ENCODE results near the gene MSL3B.

MSL3B gene

DNA sequence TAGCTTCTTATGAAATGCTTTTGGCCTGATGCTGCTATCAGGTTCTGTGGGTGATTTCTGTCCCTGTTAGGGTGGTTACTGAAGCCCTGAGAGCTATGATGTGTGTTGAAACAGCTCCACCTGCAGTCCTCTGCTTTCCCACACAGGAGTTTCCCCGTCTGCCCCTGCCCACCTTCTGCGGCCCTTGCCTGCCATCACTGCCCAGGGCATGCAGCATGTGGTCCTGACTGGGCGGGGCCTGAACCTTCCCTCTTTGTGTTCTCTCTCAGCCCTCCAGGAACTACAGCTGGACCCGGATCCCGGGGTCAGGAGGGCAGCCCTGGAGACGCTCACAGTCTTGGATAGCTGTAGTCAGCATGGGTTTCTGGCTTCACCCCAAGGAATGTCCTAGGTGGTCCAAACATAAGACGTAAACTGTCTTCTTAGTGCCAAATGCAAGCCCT is 35.3 kb downstream of the MSL3B start:
- Histone ChIP-seq H3K4me1 (ENCODE audit: insufficient read depth, low read length) (no peaks in the 10 kb centered on the region), H3K9ac (ENCODE audit: low read depth, low read length) (no peak overlapping the region), H3K9me3 (ENCODE audit: control insufficient read depth, insufficient read depth, low read length) (no peaks in the 10 kb centered on the region), H3K36me3 (ENCODE audit: insufficient read depth, low read length) (peaks cover 14% of the 10 kb centered on the region)

DNA sequence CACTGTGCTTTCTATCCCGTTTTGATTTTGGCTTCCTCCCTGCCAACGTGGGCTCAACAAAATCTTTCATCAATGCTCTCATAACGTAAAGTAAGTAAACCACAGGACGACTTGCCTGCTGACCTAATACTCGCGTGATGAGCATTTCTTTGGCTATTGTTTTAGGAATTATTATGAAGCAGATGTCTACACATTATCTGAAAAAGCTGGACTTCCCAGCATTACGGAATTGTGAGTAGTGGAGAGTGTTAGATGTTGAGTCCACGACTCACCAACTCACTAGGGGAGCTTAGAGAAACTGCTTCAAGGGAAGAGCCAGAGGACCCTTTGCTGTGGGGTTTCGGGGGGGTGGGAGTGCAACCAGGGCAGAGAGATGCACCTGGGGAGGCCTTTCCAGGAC is 35.8 kb downstream of the MSL3B start:
- H3K9me3 ChIP-seq (ENCODE audit: control insufficient read depth, insufficient read depth, low read length), result no peaks in the 10 kb centered on the region
- H3K9ac ChIP-seq (ENCODE audit: low read depth, low read length), result no peak overlapping the region
- H3K36me3 ChIP-seq (ENCODE audit: insufficient read depth, low read length), result peaks cover 10% of the 10 kb centered on the region
- no peaks in the 10 kb centered on the region for H3K4me1 ChIP-seq (ENCODE audit: insufficient read depth, low read length)

DNA sequence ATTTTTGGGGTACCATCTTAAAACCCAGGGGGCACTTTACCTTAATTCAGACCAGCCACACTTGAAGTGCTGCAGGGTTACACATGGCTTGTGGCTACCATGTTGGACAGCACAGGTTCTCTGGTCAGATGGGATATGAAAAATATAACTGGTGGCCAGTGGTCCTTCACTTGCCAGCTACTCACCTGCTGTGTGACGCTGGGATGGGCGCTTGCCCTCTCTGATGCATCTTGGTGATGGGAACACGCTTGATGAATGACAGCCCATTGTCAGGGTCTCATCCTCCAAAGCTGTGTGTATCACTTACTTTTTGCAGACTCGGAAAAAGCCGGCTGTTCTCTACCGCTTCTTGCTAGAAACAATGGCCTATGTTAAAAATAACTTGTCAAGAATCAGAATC is 36.3 kb downstream of the MSL3B start:
- Histone ChIP-seq H3K36me3 (ENCODE audit: insufficient read depth, low read length) (peaks cover 6% of the 10 kb centered on the region), H3K9ac (ENCODE audit: low read depth, low read length) (no peak overlapping the region), H3K9me3 (ENCODE audit: control insufficient read depth, insufficient read depth, low read length) (no peaks in the 10 kb centered on the region), H3K4me1 (ENCODE audit: insufficient read depth, low read length) (no peaks in the 10 kb centered on the region)

DNA sequence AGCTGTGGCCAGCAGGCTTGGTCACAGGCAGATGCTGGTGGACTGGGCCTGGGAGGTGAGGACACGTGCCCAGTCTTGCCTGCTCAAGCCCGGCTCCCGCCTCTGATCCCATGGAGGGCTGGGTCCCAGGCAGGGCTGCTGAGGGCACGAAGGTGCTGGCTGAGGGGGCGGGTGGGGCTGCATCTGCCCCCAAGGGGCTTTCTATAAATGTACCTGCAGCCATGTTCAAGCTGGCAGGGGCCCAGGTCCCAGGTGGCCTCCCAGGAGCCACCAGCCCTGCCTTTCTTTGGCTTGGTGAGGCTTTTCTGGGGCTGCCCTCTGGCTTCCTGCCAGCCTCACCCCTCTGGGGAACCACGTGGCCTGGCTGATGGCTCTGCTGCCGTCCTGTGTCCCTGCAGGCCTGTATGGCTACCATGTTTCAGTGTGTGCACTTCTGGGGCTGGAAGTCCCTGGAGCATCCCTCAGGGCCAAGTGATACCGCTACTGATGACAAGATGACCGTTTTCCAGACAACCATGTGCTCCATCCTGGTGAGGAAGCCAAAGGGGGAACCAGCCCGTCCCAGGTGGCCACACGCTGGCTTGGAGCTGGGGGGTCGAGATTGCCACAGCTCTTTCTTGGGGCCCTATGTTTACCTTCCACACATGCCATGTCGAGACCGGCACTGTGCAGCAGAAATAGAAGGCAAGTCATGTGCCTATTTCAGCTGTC is 37.0 kb downstream of the MSL3B start:
- no peak overlapping the region for H3K9ac ChIP-seq (ENCODE audit: low read depth, low read length)
- no peaks in the 10 kb centered on the region for H3K9me3 ChIP-seq (ENCODE audit: control insufficient read depth, insufficient read depth, low read length)
- no peaks in the 10 kb centered on the region for H3K4me1 ChIP-seq (ENCODE audit: insufficient read depth, low read length)
- H3K36me3 ChIP-seq (ENCODE audit: insufficient read depth, low read length), result peaks cover 6% of the 10 kb centered on the region

DNA sequence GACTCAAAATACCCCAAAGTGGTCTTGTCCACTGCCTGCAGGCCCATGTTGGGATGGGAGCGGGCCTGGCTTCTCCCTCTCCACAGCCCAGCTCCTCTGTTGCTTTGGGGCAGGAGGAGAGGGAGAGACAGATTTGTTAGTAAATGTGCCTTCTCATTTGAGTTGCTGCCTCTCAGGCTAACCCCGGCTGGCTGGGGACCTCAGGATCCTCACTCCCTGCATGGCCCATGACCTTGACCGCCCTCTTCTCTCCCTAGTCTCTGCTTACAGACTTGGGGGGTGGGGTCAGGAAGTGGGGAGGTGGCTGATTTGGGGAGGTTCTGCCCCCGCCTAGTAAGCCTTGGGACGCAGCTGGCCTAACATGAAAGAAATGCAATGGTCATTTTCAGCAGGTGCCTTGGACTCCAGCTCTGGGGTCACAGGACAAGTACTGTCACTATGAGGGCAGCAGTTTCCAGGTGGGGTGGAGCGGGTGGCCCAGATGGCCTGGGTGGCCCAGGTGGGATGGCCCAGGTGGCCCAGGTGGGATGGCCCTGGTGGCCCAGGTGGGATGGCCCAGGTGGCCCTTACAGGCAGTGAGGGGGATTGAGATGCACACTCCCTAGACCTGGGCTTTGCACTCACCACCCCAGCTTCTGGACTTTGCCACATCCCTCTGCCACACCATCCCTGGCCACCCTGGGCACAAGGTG is 37.9 kb downstream of the MSL3B start:
- peaks cover 4% of the 10 kb centered on the region; the same call in 1 of the 2 replicates for H3K36me3 ChIP-seq (ENCODE audit: insufficient read depth, low read length)
- H3K9me3 ChIP-seq (ENCODE audit: control insufficient read depth, insufficient read depth, low read length), result no peaks in the 10 kb centered on the region
- H3K4me1 ChIP-seq (ENCODE audit: insufficient read depth, low read length), result no peaks in the 10 kb centered on the region
- H3K9ac ChIP-seq (ENCODE audit: low read depth, low read length), result no peak overlapping the region

DNA sequence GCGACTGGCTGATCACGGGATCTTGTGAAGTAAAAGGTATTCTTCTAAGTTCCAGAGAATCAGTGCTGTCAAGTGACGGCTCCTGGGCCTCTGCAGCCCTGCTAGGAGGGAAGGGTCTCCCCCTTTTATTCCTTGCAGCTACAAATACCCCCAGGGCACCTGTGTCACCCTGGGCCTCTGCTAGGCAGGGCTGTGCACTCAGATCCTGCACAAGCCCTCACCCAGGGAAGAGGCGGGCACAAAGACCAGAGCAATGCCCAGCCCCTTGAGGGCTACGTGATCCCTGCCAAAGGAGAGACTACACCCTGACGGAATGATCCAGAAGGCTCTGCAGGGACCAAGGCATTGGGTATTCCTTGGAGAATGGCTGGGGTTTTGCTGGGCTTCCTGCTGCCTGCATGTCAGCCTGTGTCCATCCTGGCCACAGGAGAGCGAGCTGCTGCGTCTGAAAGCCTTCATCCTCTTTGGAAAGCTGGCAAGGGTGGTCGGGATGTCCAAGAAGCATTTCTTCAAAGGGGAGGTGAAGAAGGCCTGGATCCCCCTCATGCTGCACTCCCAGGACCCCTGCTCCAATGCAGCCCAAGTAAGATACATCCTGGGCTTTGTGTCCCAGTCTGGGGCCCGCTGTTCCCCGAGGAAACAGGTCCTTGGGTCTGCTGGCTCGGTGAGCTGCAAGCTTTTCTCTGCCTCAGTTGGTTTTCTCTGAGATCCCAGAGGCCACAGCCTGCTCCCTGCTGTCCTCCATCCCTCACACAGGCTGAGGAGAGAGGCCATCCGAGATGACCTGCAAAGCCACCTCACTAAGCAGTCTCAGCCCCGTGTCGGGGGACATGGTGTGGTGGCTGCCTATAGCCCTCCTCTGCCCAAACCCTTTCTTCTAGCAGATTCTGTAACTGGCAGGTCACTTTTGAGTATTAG is 38.7 kb downstream of the MSL3B start:
- no peaks in the 10 kb centered on the region for H3K4me1 ChIP-seq (ENCODE audit: insufficient read depth, low read length)
- no peaks in the 10 kb centered on the region; the same call in 1 of the 2 replicates for H3K36me3 ChIP-seq (ENCODE audit: insufficient read depth, low read length)
- no peaks in the 10 kb centered on the region for H3K9me3 ChIP-seq (ENCODE audit: control insufficient read depth, insufficient read depth, low read length)
- H3K9ac ChIP-seq (ENCODE audit: low read depth, low read length), result no peak overlapping the region

DNA sequence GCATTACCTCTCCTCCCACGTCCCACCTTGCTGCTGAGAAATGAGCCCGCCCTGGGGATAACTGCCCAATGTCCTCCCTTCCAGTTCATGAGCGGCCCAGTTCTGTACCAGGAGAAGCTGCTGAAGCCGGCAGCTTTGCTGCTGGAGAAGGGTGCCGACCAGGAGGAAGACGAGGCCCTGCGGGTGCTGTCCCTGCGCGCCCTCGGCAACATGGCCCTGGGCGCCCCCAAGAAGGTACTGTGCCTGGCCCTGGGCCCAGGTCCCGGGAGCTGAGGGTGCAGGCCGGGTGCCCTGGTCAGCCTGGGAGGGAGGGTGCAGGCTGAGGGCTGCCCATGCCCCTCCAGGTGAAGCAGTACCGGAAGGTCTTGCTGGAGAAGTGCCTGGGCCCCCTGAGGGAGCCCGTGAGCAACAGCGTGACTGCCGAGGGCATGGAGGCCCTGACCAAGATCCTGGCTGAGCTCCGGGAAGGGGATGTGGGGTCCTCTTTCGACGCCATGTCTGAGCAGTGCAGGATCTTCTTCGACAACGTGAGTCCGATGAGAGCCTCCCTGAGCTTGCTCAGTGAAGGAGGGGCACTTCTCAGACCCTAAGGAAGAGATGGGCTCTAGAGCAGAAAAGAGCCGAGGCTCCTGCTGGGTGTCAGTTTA is 39.5 kb downstream of the MSL3B start:
- Histone ChIP-seq H3K4me1 (ENCODE audit: insufficient read depth, low read length) (no peaks in the 10 kb centered on the region), H3K9ac (ENCODE audit: low read depth, low read length) (no peak overlapping the region), H3K36me3 (ENCODE audit: insufficient read depth, low read length) (no peaks in the 10 kb centered on the region), H3K9me3 (ENCODE audit: control insufficient read depth, insufficient read depth, low read length) (no peaks in the 10 kb centered on the region)

DNA sequence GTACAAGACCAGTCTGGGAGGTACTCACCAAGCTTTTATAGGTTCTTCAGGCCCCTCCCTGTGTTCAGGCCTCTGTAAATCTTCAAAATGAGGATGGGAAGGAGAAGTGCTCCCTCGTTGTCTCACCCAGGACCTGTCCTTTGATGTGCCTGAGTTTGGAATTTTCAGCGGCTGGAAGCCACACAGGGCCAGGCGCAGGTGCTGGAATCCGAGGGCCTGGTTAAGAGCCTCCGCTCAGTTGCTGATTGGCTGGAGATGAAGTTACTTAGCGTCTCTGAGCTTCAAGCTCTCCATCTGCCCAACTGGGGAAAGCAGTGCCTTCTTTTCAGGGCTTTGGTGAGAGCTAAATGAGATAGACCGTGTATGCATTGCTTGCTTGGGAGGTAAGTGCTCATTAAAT is 43.8 kb downstream of the MSL3B start:
- Histone ChIP-seq H3K9me3 (ENCODE audit: control insufficient read depth, insufficient read depth, low read length) (no peaks in the 10 kb centered on the region), H3K4me1 (ENCODE audit: insufficient read depth, low read length) (no peaks in the 10 kb centered on the region), H3K9ac (ENCODE audit: low read depth, low read length) (no peak overlapping the region), H3K36me3 (ENCODE audit: insufficient read depth, low read length) (no peaks in the 10 kb centered on the region)

DNA sequence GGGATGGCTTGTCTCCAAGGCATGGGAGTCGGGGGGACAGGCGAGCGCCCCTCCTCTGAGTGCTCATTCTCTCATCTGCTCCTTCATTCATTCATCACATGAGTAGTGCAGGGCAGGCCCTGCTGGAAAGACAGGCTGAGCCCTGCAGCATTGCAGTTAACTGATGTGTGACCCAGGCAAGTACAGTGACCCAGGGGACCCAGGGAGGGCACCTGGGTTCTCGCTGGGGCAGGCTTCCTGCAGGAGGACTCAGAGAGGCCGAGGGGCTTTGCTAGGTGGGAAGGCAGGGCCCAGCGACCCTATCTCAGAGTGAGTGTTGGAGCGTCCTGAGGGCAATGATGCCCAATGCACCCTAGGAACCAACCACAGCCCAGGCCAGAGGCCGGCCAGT is 44.5 kb downstream of the MSL3B start:
- Histone ChIP-seq H3K9me3 (ENCODE audit: control insufficient read depth, insufficient read depth, low read length) (no peaks in the 10 kb centered on the region), H3K4me1 (ENCODE audit: insufficient read depth, low read length) (no peaks in the 10 kb centered on the region), H3K9ac (ENCODE audit: low read depth, low read length) (no peak overlapping the region), H3K36me3 (ENCODE audit: insufficient read depth, low read length) (no peaks in the 10 kb centered on the region)

DNA sequence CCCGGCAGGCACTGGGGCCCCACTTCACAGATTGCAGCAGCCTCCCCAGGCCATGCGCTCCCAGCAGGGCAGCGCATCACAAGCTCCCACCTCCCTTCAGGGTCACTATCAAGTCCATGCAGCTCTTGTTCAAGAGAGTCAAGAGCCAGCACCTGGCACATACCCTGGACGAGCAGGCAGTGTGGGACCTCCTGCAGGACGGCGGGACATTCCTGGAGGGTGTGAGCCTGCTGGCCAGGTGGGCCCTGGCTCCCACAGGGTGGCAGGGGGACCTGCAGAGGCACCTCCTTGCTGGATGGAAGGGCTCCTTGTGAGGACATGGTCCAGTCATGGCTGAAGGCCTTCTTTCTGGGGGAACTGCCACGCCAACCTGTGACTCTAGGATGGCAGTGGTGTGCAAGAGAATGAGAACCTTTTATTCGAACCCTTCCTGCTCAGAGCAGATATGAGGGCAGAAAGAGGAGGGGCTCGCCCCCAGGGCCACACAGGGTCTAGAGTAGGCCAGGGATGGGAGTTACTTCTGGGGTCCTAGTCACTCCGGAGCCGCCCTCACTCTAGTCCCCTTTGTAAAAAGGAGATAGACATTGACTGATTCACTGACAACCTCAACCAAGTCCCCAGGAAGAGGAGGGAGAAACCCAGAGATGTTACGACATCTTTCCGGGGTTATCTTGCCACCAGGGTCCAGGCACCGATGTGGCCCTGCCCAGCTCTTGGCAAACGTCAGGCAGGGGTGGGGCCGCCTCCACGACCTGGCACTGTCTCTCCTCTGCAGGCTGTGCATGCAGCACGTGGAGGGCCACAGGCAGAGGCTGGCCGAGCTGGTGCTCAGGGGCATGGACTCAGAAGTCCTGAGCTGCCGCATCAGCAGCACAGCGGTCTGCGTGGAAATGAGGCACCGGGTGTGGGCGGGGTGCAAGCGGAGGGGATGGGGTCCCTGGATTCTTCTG is 45.1 kb downstream of the MSL3B start:
- H3K36me3 ChIP-seq (ENCODE audit: insufficient read depth, low read length), result no peaks in the 10 kb centered on the region
- no peak overlapping the region for H3K9ac ChIP-seq (ENCODE audit: low read depth, low read length)
- no peaks in the 10 kb centered on the region for H3K4me1 ChIP-seq (ENCODE audit: insufficient read depth, low read length)
- H3K9me3 ChIP-seq (ENCODE audit: control insufficient read depth, insufficient read depth, low read length), result no peaks in the 10 kb centered on the region

DNA sequence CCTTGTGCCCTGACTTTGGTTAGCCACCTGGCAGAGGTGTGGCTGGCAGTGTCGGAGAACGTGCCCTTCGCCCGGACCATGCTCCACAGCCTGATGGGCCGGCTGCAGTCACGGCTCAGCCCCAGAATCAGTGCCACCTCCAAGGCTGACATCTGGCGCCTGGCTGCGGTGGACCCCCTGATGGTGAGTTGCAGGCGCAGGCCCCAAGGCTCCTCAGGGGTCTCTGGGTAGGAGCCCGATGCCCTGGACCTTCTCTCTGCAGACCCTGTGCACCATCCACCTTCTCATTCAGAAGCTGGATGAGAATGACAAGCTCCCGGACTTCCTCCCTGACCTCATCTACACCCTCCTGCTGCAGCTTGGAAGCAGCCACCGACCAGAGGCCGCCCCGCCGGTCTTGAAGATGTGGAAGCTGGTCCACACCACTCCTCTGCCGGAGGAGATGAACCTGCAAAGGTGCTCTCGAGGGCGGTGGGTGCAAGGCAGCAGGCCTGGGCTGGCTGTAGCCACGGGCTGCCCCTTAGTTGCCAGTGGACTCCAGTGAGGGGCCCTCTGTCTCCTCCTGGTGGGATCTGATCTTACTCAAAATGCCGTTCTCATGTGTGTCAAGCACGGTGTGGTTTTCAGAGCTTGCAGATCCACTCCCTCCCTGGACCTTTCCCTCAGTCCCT is 46.0 kb downstream of the MSL3B start:
- Histone ChIP-seq H3K36me3 (ENCODE audit: insufficient read depth, low read length) (no peaks in the 10 kb centered on the region), H3K4me1 (ENCODE audit: insufficient read depth, low read length) (no peaks in the 10 kb centered on the region), H3K9me3 (ENCODE audit: control insufficient read depth, insufficient read depth, low read length) (no peaks in the 10 kb centered on the region), H3K9ac (ENCODE audit: low read depth, low read length) (no peak overlapping the region)

DNA sequence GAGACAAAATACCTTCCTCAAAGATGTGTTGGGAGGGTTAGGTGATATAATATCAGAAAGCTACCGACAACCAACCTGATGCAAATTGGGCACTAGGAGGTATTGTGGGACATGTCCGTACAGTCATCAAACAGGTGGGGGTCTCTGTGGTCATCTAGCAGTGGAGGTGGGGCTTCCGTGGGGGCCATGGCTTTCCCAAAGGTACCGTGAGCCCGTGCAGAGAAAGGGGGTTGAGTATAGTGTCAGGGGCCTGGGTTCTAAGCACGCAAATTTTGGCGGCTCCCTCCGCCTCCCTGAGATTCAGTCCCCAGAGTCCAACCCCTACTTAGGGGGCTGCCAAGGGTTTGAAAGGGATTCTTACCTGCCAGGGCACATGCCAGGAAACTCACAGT is 46.5 kb downstream of the MSL3B start:
- H3K36me3 ChIP-seq (ENCODE audit: insufficient read depth, low read length), result no peaks in the 10 kb centered on the region
- no peaks in the 10 kb centered on the region for H3K4me1 ChIP-seq (ENCODE audit: insufficient read depth, low read length)
- no peak overlapping the region for H3K9ac ChIP-seq (ENCODE audit: low read depth, low read length)
- H3K9me3 ChIP-seq (ENCODE audit: control insufficient read depth, insufficient read depth, low read length), result no peaks in the 10 kb centered on the region

DNA sequence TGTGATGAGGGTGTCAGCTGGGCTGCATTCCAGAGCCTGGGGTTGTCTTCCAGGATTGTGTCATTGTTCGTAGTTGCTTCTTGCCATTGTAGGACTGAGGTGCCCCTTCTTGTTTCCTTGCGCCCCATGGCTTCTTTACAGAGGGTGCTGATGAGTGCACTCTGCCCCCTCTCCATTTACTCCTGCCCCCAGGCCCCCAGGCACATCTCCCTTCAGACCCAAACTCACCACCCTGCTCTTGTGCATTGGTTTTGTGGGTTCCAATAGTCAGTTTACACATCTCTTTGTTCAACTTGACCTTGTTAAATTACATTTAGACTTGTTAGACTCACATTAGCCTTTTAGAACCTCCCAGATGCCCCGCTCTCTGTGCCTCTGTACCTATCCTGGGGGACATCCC is 47.0 kb downstream of the MSL3B start:
- Histone ChIP-seq H3K4me1 (ENCODE audit: insufficient read depth, low read length) (no peaks in the 10 kb centered on the region), H3K36me3 (ENCODE audit: insufficient read depth, low read length) (no peaks in the 10 kb centered on the region), H3K9ac (ENCODE audit: low read depth, low read length) (no peak overlapping the region), H3K9me3 (ENCODE audit: control insufficient read depth, insufficient read depth, low read length) (no peaks in the 10 kb centered on the region)
